ENCODE data around the gene POLR3GL. TPM values are rescaled to one million over a fixed set of nuclear protein-coding genes. Genes with fewer than 3 reads are reported as not detected.

Gene POLR3GL
- total and polyA plus RNA-seq, 2 experiments from 2014 or later, result 3.1 to 9.5 TPM

- no peaks in the 10 kb centered on the region for H3K9me2 ChIP-seq (ENCODE audit: insufficient read depth)
- H4K20me1 ChIP-seq (replicated peaks; ENCODE audit: insufficient read depth), result no peaks in the 10 kb centered on the region
- DNase-seq (ENCODE audit: low spot score) (peak; percentile 92), ATAC-seq (peak; percentile 56)
- peak overlapping the region; percentile 93 for H2AFZ ChIP-seq
- peaks cover 4% of the 10 kb centered on the region; the same call in 1 of the 2 replicates for H3F3A ChIP-seq (replicated peaks; ENCODE audit: low read depth)
- no peak overlapping the region for H3K27ac ChIP-seq (ENCODE audit: low read depth)
- no peak overlapping the region for H3K27ac Mint-ChIP-seq
- peak overlapping the region; percentile 90 for H3K4me3 ChIP-seq
- peaks cover 2% of the 10 kb centered on the region; the same call in 2 of the 3 replicates for H3K9me3 Mint-ChIP-seq
- peaks cover 72% of the 10 kb centered on the region for H3K27me3 Mint-ChIP-seq (ENCODE audit: insufficient read depth, low read depth, poor library complexity)
- no peaks in the 10 kb centered on the region for H3K36me3 ChIP-seq (ENCODE audit: insufficient read depth)
- peak overlapping the region; percentile 93 for H3K4me2 ChIP-seq
- TF ChIP-seq POLR2AphosphoS5 (IDR thresholded peaks at IDR 0.05; ENCODE audit: low read depth) (peak; percentile 73), EZH2phosphoT487 (IDR thresholded peaks at IDR 0.05; ENCODE audit: unreplicated experiment) (no peak), EZH2 (IDR thresholded peaks at IDR 0.05; ENCODE audit: low read depth, unreplicated experiment) (peak; percentile 78), CREB1 (CRISPR knock-in tag; IDR thresholded peaks at IDR 0.05; ENCODE audit: low read depth) (peak; percentile 83), STAT1 (IDR thresholded peaks at IDR 0.05; ENCODE audit: unreplicated experiment) (no peak)
- no peaks in the 10 kb centered on the region for H3K79me2 ChIP-seq (replicated peaks; ENCODE audit: insufficient read depth)
- H3K27me3 ChIP-seq (ENCODE audit: insufficient read depth), result peaks cover 77% of the 10 kb centered on the region
- H3K36me3 Mint-ChIP-seq (ENCODE audit: low read depth), result no peaks in the 10 kb centered on the region; the same call in 2 of the 3 replicates
- peaks cover 33% of the 10 kb centered on the region for H3K4me1 Mint-ChIP-seq
- H3K4me3 Mint-ChIP-seq, result peak overlapping the region; percentile 95
- peaks cover 32% of the 10 kb centered on the region for H3K4me1 ChIP-seq (ENCODE audit: insufficient read depth)
Measured at GRCh38 chr1:145960468-145961108, 3.9 kb upstream of the POLR3GL start.

DNA sequence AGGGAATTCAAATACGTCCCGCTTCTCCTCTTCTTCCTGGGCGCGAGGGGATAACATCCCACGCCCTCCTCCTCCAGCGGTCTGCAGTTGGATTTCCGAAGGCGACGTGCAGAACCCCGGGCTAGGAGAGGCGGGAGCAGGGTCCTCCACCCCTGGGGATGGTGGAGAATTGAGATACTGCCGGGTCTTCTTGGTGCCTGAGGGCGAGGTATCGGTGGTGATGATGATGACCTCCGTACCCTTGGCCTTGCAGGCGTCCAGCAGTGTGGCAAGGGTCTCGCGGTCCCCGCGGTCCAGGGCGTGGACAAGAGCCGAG, 3.4 kb upstream of the POLR3GL start:
- Histone ChIP-seq H2AFZ (peak overlapping the region; percentile 93), H3K4me1 (ENCODE audit: insufficient read depth) (peaks cover 33% of the 10 kb centered on the region), H3K79me2 (replicated peaks; ENCODE audit: insufficient read depth) (no peaks in the 10 kb centered on the region), H3K9me2 (ENCODE audit: insufficient read depth) (no peaks in the 10 kb centered on the region), H3K4me3 (peak overlapping the region; percentile 90), H3K27me3 (ENCODE audit: insufficient read depth) (peaks cover 74% of the 10 kb centered on the region), H3K36me3 (ENCODE audit: insufficient read depth) (no peaks in the 10 kb centered on the region), H3K4me2 (peak overlapping the region; percentile 93), H4K20me1 (replicated peaks; ENCODE audit: insufficient read depth) (no peaks in the 10 kb centered on the region), H3F3A (replicated peaks; ENCODE audit: low read depth) (peaks cover 4% of the 10 kb centered on the region; the same call in 1 of the 2 replicates), H3K27ac (ENCODE audit: low read depth) (no peak overlapping the region)
- DNase-seq (ENCODE audit: low spot score) (peak; percentile 30), ATAC-seq (no peak)
- Mint-ChIP-seq H3K4me1 (peaks cover 33% of the 10 kb centered on the region), H3K36me3 (ENCODE audit: low read depth) (no peaks in the 10 kb centered on the region; the same call in 2 of the 3 replicates), H3K9me3 (peaks cover 2% of the 10 kb centered on the region; the same call in 2 of the 3 replicates), H3K27me3 (ENCODE audit: insufficient read depth, low read depth, poor library complexity) (peaks cover 72% of the 10 kb centered on the region), H3K4me3 (peak overlapping the region; percentile 95), H3K27ac (no peak overlapping the region)
- no peak for TF ChIP-seq JUNB (IDR thresholded peaks at IDR 0.05; ENCODE audit: unreplicated experiment)
- TF ChIP-seq ZNF331 (CRISPR knock-in tag; IDR thresholded peaks at IDR 0.05; ENCODE audit: low read depth), result no peak
- TF ChIP-seq EZH2 (IDR thresholded peaks at IDR 0.05; ENCODE audit: low read depth, unreplicated experiment), result no peak
- no peak for TF ChIP-seq CREB1 (CRISPR knock-in tag; IDR thresholded peaks at IDR 0.05; ENCODE audit: low read depth)
- TF ChIP-seq NANOG (IDR thresholded peaks at IDR 0.05; ENCODE audit: borderline replicate concordance), result no peak
- no peak for TF ChIP-seq STAT1 (IDR thresholded peaks at IDR 0.05; ENCODE audit: unreplicated experiment)
- TF ChIP-seq ZNF114 (CRISPR knock-in tag; IDR thresholded peaks at IDR 0.05), result no peak
- no peak for TF ChIP-seq POLR2AphosphoS5 (IDR thresholded peaks at IDR 0.05; ENCODE audit: low read depth)
- no peak for TF ChIP-seq REST (IDR thresholded peaks at IDR 0.05; ENCODE audit: unreplicated experiment)
- TF ChIP-seq, protein P1, sequence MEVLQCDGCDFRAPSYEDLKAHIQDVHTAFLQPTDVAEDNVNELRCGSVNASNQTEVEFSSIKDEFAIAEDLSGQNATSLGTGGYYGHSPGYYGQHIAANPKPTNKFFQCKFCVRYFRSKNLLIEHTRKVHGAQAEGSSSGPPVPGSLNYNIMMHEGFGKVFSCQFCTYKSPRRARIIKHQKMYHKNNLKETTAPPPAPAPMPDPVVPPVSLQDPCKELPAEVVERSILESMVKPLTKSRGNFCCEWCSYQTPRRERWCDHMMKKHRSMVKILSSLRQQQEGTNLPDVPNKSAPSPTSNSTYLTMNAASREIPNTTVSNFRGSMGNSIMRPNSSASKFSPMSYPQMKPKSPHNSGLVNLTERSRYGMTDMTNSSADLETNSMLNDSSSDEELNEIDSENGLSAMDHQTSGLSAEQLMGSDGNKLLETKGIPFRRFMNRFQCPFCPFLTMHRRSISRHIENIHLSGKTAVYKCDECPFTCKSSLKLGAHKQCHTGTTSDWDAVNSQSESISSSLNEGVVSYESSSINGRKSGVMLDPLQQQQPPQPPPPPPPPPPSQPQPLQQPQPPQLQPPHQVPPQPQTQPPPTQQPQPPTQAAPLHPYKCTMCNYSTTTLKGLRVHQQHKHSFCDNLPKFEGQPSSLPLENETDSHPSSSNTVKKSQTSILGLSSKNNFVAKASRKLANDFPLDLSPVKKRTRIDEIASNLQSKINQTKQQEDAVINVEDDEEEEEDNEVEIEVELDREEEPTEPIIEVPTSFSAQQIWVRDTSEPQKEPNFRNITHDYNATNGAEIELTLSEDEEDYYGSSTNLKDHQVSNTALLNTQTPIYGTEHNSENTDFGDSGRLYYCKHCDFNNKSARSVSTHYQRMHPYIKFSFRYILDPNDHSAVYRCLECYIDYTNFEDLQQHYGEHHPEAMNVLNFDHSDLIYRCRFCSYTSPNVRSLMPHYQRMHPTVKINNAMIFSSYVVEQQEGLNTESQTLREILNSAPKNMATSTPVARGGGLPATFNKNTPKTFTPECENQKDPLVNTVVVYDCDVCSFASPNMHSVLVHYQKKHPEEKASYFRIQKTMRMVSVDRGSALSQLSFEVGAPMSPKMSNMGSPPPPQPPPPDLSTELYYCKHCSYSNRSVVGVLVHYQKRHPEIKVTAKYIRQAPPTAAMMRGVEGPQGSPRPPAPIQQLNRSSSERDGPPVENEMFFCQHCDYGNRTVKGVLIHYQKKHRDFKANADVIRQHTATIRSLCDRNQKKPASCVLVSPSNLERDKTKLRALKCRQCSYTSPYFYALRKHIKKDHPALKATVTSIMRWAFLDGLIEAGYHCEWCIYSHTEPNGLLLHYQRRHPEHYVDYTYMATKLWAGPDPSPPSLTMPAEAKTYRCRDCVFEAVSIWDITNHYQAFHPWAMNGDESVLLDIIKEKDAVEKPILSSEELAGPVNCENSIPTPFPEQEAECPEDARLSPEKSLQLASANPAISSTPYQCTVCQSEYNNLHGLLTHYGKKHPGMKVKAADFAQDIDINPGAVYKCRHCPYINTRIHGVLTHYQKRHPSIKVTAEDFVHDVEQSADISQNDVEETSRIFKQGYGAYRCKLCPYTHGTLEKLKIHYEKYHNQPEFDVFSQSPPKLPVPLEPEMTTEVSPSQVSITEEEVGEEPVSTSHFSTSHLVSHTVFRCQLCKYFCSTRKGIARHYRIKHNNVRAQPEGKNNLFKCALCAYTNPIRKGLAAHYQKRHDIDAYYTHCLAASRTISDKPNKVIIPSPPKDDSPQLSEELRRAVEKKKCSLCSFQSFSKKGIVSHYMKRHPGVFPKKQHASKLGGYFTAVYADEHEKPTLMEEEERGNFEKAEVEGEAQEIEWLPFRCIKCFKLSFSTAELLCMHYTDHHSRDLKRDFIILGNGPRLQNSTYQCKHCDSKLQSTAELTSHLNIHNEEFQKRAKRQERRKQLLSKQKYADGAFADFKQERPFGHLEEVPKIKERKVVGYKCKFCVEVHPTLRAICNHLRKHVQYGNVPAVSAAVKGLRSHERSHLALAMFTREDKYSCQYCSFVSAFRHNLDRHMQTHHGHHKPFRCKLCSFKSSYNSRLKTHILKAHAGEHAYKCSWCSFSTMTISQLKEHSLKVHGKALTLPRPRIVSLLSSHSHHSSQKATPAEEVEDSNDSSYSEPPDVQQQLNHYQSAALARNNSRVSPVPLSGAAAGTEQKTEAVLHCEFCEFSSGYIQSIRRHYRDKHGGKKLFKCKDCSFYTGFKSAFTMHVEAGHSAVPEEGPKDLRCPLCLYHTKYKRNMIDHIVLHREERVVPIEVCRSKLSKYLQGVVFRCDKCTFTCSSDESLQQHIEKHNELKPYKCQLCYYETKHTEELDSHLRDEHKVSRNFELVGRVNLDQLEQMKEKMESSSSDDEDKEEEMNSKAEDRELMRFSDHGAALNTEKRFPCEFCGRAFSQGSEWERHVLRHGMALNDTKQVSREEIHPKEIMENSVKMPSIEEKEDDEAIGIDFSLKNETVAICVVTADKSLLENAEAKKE (CRISPR knock-in tag; IDR thresholded peaks at IDR 0.05), result no peak
- no peak for TF ChIP-seq EZH2phosphoT487 (IDR thresholded peaks at IDR 0.05; ENCODE audit: unreplicated experiment)
